ENCODE data around the gene CYP27C1.

CYP27C1 gene

GRCh38 chr2:127182626-127183458 lies 37.3 kb downstream of the CYP27C1 start:
- Histone ChIP-seq H3K4me3 (ENCODE audit: low read length) (no peak overlapping the region), H3K9me2 (replicated peaks; ENCODE audit: control insufficient read depth, low read length) (no peaks in the 10 kb centered on the region), H3F3A (ENCODE audit: control insufficient read depth, insufficient read depth) (no peaks in the 10 kb centered on the region), H3K4me1 (ENCODE audit: control insufficient read depth, low read length) (no peaks in the 10 kb centered on the region), H3K9me3 (ENCODE audit: control insufficient read depth, insufficient read depth, low read length) (no peaks in the 10 kb centered on the region), H3K79me2 (ENCODE audit: control insufficient read depth, low read length) (no peaks in the 10 kb centered on the region), H3K4me2 (ENCODE audit: low read length) (no peak overlapping the region), H3K27ac (ENCODE audit: low read depth, low read length) (no peak overlapping the region), H3K27me3 (ENCODE audit: control insufficient read depth, low read length) (peaks cover 19% of the 10 kb centered on the region), H4K20me1 (ENCODE audit: control insufficient read depth, insufficient read depth, low read depth, low read length) (no peaks in the 10 kb centered on the region), H3K36me3 (ENCODE audit: control insufficient read depth, low read length) (no peaks in the 10 kb centered on the region)
- TF ChIP-seq, protein P1, sequence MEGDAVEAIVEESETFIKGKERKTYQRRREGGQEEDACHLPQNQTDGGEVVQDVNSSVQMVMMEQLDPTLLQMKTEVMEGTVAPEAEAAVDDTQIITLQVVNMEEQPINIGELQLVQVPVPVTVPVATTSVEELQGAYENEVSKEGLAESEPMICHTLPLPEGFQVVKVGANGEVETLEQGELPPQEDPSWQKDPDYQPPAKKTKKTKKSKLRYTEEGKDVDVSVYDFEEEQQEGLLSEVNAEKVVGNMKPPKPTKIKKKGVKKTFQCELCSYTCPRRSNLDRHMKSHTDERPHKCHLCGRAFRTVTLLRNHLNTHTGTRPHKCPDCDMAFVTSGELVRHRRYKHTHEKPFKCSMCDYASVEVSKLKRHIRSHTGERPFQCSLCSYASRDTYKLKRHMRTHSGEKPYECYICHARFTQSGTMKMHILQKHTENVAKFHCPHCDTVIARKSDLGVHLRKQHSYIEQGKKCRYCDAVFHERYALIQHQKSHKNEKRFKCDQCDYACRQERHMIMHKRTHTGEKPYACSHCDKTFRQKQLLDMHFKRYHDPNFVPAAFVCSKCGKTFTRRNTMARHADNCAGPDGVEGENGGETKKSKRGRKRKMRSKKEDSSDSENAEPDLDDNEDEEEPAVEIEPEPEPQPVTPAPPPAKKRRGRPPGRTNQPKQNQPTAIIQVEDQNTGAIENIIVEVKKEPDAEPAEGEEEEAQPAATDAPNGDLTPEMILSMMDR (IDR thresholded peaks at IDR 0.05; ENCODE audit: low read depth, low read length, poor library complexity, severe bottlenecking), result no peak
- TF ChIP-seq EZH2phosphoT487 (IDR thresholded peaks at IDR 0.05; ENCODE audit: borderline replicate concordance, low read length), result no peak

DNA sequence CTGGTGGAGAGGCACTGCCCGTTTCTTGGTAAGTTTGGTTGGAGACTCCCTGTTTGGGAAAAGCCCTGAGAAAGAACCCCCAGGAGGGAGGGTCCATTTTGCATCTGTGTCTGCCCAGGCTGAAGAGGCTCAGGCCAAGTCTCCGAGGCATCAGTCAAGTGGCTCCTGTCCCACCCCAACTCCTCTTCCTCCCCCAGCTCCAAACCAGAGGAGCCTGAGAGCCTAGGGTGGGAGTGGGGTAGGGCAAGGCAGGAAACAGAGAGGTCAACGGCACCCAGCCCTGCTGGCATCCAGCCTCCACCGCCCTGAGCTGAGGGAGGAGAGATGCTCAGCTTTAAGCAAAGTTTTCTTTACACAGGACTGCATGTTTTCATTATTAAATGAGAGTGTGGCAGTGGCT lies 38.2 kb downstream of the CYP27C1 start:
- Histone ChIP-seq H3K27me3 (ENCODE audit: control insufficient read depth, low read length) (peaks cover 17% of the 10 kb centered on the region), H3K4me3 (ENCODE audit: low read length) (no peak overlapping the region), H3F3A (ENCODE audit: control insufficient read depth, insufficient read depth) (no peaks in the 10 kb centered on the region), H3K9me3 (ENCODE audit: control insufficient read depth, insufficient read depth, low read length) (no peaks in the 10 kb centered on the region), H3K79me2 (ENCODE audit: control insufficient read depth, low read length) (no peaks in the 10 kb centered on the region), H3K9me2 (replicated peaks; ENCODE audit: control insufficient read depth, low read length) (no peaks in the 10 kb centered on the region), H3K36me3 (ENCODE audit: control insufficient read depth, low read length) (no peaks in the 10 kb centered on the region), H4K20me1 (ENCODE audit: control insufficient read depth, insufficient read depth, low read depth, low read length) (no peaks in the 10 kb centered on the region), H3K4me2 (ENCODE audit: low read length) (no peak overlapping the region), H3K27ac (ENCODE audit: low read depth, low read length) (no peak overlapping the region), H3K4me1 (ENCODE audit: control insufficient read depth, low read length) (no peaks in the 10 kb centered on the region)
- no peak for TF ChIP-seq EZH2phosphoT487 (IDR thresholded peaks at IDR 0.05; ENCODE audit: borderline replicate concordance, low read length)
- TF ChIP-seq, protein P1 (IDR thresholded peaks at IDR 0.05; ENCODE audit: low read depth, low read length, poor library complexity, severe bottlenecking), result no peak

DNA sequence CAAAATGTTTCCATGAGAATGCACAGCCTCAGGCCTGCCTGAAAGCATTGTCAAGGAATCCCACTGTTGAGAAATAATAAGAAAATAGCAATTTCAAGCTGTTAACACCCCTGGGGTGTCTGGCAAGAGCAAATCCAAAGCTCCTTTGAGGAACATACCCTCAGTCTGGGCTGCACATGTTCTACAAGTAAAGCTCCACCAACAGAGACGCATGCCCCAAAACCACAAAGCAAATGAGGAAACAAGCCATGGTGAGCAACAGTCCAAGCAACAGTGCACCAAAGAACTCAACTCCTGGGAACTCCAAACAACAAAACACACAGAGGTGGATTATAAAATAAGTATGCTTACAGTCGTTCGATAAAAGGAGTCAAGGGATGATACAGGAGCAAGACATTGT lies 40.3 kb downstream of the CYP27C1 start:
- H4K20me1 ChIP-seq (ENCODE audit: control insufficient read depth, insufficient read depth, low read depth, low read length), result no peaks in the 10 kb centered on the region
- no peak overlapping the region for H3K27ac ChIP-seq (ENCODE audit: low read depth, low read length)
- no peaks in the 10 kb centered on the region for H3K79me2 ChIP-seq (ENCODE audit: control insufficient read depth, low read length)

More for the DNA sequence above, 40.3 kb downstream of the CYP27C1 start:
- Histone ChIP-seq H3K36me3 (ENCODE audit: control insufficient read depth, low read length) (no peaks in the 10 kb centered on the region), H3F3A (ENCODE audit: control insufficient read depth, insufficient read depth) (no peaks in the 10 kb centered on the region), H3K4me1 (ENCODE audit: control insufficient read depth, low read length) (no peaks in the 10 kb centered on the region), H3K9me2 (replicated peaks; ENCODE audit: control insufficient read depth, low read length) (no peaks in the 10 kb centered on the region), H3K4me3 (ENCODE audit: low read length) (no peak overlapping the region), H3K9me3 (ENCODE audit: control insufficient read depth, insufficient read depth, low read length) (no peaks in the 10 kb centered on the region), H3K27me3 (ENCODE audit: control insufficient read depth, low read length) (peaks cover 12% of the 10 kb centered on the region), H3K4me2 (ENCODE audit: low read length) (no peak overlapping the region)
- TF ChIP-seq, protein P1 (IDR thresholded peaks at IDR 0.05; ENCODE audit: low read depth, low read length, poor library complexity, severe bottlenecking), result no peak
- TF ChIP-seq EZH2phosphoT487 (IDR thresholded peaks at IDR 0.05; ENCODE audit: borderline replicate concordance, low read length), result no peak
